ENCODE results near the gene CAMK2B. TPM values are rescaled to one million over a fixed set of nuclear protein-coding genes. Genes with fewer than 3 reads are reported as not detected.

CAMK2B gene
- total RNA-seq, 1 donor from 2014 or later, result 4.7 TPM

DNA sequence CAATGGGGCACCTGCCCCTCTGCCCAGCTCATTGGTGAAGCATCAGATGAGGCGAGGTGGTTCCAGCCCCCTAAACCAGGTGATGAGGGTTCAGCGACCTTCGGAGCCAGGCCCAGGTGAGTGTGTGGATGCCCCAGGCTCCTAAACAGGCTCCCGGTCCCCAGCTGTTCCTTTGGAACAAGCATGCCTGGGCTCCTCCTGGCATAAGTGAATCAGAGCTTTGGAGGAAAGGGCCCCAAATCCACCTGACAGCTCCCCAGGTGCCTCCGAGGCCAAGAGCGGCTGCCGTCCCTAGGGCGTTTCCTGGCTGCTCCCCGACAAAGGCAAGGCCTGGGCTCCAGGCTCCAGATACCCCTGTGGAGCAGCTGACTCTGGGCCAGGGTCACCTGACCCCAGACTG, 63.4 kb downstream of the CAMK2B start:
- Histone ChIP-seq H3K36me3 (ENCODE audit: control insufficient read depth in 3 of 3, insufficient read depth in 3 of 3, low read length in 3 of 3) (no peaks in the 10 kb centered on the region), H3K4me1 (ENCODE audit: control insufficient read depth in 3 of 3, insufficient read depth in 3 of 3, low read length in 3 of 3) (peaks cover 64 to 94% (median 86%) of the 10 kb centered on the region in 3 donors), H3K4me3 (ENCODE audit: low read length in 3 of 3) (no peak overlapping the region), H3K27ac (ENCODE audit: low read depth, low read length) (no peak overlapping the region), H3K27me3 (ENCODE audit: control insufficient read depth in 3 of 3, insufficient read depth in 3 of 3, low read length in 3 of 3) (peaks cover 0 to 6% (median 5%) of the 10 kb centered on the region in 3 donors), H3K9ac (ENCODE audit: low read depth in 1 of 3, low read length in 3 of 3) (peak overlapping the region in 2 of 3 donors; percentile 45 to 57), H3K9me3 (ENCODE audit: control insufficient read depth in 3 of 3, low read length in 3 of 3) (no peaks in the 10 kb centered on the region)

DNA sequence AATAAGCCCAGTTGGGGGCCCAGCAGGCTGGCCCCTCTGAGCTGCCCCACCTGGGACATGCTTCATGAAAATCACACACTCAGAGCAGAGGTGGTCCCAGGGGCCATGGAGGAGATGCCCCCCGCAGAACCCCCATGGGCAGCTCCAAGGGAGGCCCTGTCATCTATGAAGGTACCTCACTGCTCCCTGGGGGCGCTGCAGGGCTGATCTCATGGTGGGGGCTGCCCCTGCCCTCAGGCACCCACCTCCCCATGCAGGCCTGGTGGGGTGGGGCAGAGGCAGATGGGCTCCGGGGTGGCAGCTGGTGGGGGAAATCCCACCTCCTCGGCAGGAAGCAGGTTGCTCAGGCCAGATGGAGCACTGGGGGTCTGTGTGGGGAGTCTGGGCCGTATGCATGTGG, 64.2 kb downstream of the CAMK2B start:
- Histone ChIP-seq H3K36me3 (ENCODE audit: control insufficient read depth in 3 of 3, insufficient read depth in 3 of 3, low read length in 3 of 3) (no peaks in the 10 kb centered on the region), H3K4me3 (ENCODE audit: low read length in 3 of 3) (no peak overlapping the region), H3K9me3 (ENCODE audit: control insufficient read depth in 3 of 3, low read length in 3 of 3) (no peaks in the 10 kb centered on the region), H3K27me3 (ENCODE audit: control insufficient read depth in 3 of 3, insufficient read depth in 3 of 3, low read length in 3 of 3) (peaks cover 0 to 6% (median 5%) of the 10 kb centered on the region in 3 donors), H3K27ac (ENCODE audit: low read depth, low read length) (peak overlapping the region; percentile 98), H3K9ac (ENCODE audit: low read depth in 1 of 3, low read length in 3 of 3) (peak overlapping the region in 2 of 3 donors; percentile 20 to 45), H3K4me1 (ENCODE audit: control insufficient read depth in 3 of 3, insufficient read depth in 3 of 3, low read length in 3 of 3) (peaks cover 71 to 94% (median 90%) of the 10 kb centered on the region in 3 donors)

- peak overlapping the region; percentile 98 for H3K27ac ChIP-seq (ENCODE audit: low read depth, low read length)
- peaks cover 0 to 6% (median 2%) of the 10 kb centered on the region in 3 donors for H3K27me3 ChIP-seq (ENCODE audit: control insufficient read depth in 3 of 3, insufficient read depth in 3 of 3, low read length in 3 of 3)
- H3K36me3 ChIP-seq (ENCODE audit: control insufficient read depth in 3 of 3, insufficient read depth in 3 of 3, low read length in 3 of 3), result peaks cover 0 to 2% (median 0%) of the 10 kb centered on the region in 3 donors
- H3K4me1 ChIP-seq (ENCODE audit: control insufficient read depth in 3 of 3, insufficient read depth in 3 of 3, low read length in 3 of 3), result peaks cover 67 to 95% (median 91%) of the 10 kb centered on the region in 3 donors
- H3K4me3 ChIP-seq (ENCODE audit: low read length in 3 of 3), result peak overlapping the region in 1 of 3 donors; percentile 35
- peak overlapping the region; percentile 43 to 83 (median 71) for H3K9ac ChIP-seq (ENCODE audit: low read depth in 1 of 3, low read length in 3 of 3)
- no peaks in the 10 kb centered on the region for H3K9me3 ChIP-seq (ENCODE audit: control insufficient read depth in 3 of 3, low read length in 3 of 3)
These were observed 65.6 kb downstream of the CAMK2B start for GRCh38 chr7:44259547-44260457.

DNA sequence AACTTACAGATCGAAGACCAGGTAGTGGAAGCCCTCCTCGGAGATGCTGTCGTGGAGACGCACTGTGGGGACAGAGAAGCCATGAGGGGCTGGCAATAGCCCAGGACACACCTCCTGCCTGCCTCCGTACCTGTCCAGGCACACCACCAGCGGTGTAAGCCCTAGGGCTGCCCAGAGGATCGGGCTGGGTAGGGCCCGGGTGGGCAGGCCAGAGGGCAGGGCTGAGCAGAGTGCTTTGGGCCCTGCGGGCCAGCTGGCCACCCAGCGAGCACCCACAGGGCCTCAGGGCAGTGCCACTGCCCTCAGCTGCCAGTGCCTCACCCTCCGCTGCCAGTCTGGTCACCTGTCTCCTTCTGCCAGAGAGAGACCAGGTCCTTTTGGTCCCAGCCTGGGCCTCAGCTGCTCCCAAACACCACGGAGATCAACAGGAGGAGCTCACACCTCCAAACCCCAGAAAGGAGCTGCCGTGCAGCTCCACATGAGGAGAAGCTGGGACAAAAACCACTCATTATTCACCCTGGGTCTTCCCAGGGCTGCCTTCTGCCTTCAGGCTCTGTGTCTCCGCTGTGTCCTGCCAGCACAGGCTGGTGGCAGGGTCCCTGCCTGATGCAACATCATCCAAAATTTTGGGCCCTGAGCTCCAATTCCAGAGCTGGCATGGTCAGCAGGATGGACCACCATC, 66.4 kb downstream of the CAMK2B start:
- H3K36me3 ChIP-seq (ENCODE audit: control insufficient read depth in 3 of 3, insufficient read depth in 3 of 3, low read length in 3 of 3), result peaks cover 0 to 7% (median 0%) of the 10 kb centered on the region in 3 donors
- H3K4me1 ChIP-seq (ENCODE audit: control insufficient read depth in 3 of 3, insufficient read depth in 3 of 3, low read length in 3 of 3), result peaks cover 59 to 87% (median 84%) of the 10 kb centered on the region in 3 donors
- H3K9ac ChIP-seq (ENCODE audit: low read depth in 1 of 3, low read length in 3 of 3), result peak overlapping the region; percentile 71 to 83 (median 74)
- H3K27ac ChIP-seq (ENCODE audit: low read depth, low read length), result peak overlapping the region; percentile 98
- peak overlapping the region in 2 of 3 donors; percentile 52 to 66 for H3K4me3 ChIP-seq (ENCODE audit: low read length in 3 of 3)
- peaks cover 0 to 2% (median 0%) of the 10 kb centered on the region in 3 donors for H3K27me3 ChIP-seq (ENCODE audit: control insufficient read depth in 3 of 3, insufficient read depth in 3 of 3, low read length in 3 of 3)
- H3K9me3 ChIP-seq (ENCODE audit: control insufficient read depth in 3 of 3, low read length in 3 of 3), result no peaks in the 10 kb centered on the region

DNA sequence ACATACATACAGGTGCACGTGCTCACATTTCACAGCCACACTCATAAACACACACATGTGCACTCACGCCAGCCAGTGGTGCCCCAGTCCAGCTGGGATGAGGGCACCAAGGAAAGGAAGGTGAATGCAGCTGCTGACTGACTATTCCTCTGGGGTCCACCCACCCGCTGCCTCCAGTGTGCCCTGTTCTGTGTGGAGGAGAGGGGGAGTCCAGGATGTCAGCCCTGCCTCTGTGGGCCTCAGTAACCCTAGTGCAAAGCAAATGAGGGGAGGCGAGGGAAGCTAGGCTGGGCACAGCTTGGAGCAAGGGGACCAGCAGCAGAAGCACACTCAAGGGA, 67.0 kb downstream of the CAMK2B start:
- H3K4me3 ChIP-seq (ENCODE audit: low read length in 3 of 3), result peak overlapping the region in 2 of 3 donors; percentile 52 to 66
- peaks cover 0 to 8% (median 0%) of the 10 kb centered on the region in 3 donors for H3K36me3 ChIP-seq (ENCODE audit: control insufficient read depth in 3 of 3, insufficient read depth in 3 of 3, low read length in 3 of 3)
- H3K9ac ChIP-seq (ENCODE audit: low read depth in 1 of 3, low read length in 3 of 3), result peak overlapping the region; percentile 71 to 83 (median 74)
- H3K4me1 ChIP-seq (ENCODE audit: control insufficient read depth in 3 of 3, insufficient read depth in 3 of 3, low read length in 3 of 3), result peaks cover 57 to 81% (median 79%) of the 10 kb centered on the region in 3 donors
- no peaks in the 10 kb centered on the region for H3K27me3 ChIP-seq (ENCODE audit: control insufficient read depth in 3 of 3, insufficient read depth in 3 of 3, low read length in 3 of 3)
- H3K9me3 ChIP-seq (ENCODE audit: control insufficient read depth in 3 of 3, low read length in 3 of 3), result no peaks in the 10 kb centered on the region
- H3K27ac ChIP-seq (ENCODE audit: low read depth, low read length), result peak overlapping the region; percentile 98

DNA sequence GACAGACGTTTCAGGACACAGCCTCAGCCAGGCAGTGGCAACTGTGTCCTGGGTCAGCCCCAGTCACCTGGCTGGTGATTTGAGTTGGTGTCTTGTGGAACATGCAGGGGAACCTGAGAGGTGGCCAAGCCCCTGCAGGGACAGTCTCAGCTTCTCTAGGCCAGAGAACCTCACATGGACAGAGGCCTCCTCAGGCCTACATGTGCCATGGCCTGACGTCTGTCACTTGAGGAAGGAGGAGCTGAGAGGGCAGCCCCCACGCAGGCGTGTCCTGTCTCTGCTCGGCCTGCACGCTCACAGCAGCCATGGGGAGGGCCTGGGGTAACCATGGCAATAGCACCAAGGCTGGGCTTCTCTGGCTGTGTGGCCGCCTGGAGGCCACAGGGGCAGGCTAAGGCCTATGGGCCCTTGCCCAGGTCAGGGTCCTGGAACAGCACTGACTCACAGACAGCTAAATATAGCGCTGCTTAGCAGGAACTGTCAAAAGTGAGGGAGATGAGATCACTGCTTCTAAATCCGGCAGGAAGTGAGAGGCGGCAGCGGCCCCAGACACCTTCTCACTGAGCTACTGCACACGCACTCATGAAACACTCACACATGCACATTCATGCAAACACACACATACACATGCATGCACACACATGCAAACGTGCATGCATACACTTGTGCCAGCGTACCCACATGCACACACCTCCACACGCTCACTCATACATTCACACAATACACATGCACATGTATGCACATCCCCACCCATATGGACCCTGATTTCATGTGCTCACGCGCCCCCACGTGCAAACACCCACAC, 67.6 kb downstream of the CAMK2B start:
- H3K9me3 ChIP-seq (ENCODE audit: control insufficient read depth in 3 of 3, low read length in 3 of 3), result no peaks in the 10 kb centered on the region
- H3K27ac ChIP-seq (ENCODE audit: low read depth, low read length), result peak overlapping the region; percentile 98
- H3K36me3 ChIP-seq (ENCODE audit: control insufficient read depth in 3 of 3, insufficient read depth in 3 of 3, low read length in 3 of 3), result peaks cover 0 to 9% (median 0%) of the 10 kb centered on the region in 3 donors
- peaks cover 57 to 78% (median 75%) of the 10 kb centered on the region in 3 donors for H3K4me1 ChIP-seq (ENCODE audit: control insufficient read depth in 3 of 3, insufficient read depth in 3 of 3, low read length in 3 of 3)
- peak overlapping the region; percentile 71 to 83 (median 74) for H3K9ac ChIP-seq (ENCODE audit: low read depth in 1 of 3, low read length in 3 of 3)
- no peaks in the 10 kb centered on the region for H3K27me3 ChIP-seq (ENCODE audit: control insufficient read depth in 3 of 3, insufficient read depth in 3 of 3, low read length in 3 of 3)
- H3K4me3 ChIP-seq (ENCODE audit: low read length in 3 of 3), result peak overlapping the region; percentile 52 to 66 (median 54)

DNA sequence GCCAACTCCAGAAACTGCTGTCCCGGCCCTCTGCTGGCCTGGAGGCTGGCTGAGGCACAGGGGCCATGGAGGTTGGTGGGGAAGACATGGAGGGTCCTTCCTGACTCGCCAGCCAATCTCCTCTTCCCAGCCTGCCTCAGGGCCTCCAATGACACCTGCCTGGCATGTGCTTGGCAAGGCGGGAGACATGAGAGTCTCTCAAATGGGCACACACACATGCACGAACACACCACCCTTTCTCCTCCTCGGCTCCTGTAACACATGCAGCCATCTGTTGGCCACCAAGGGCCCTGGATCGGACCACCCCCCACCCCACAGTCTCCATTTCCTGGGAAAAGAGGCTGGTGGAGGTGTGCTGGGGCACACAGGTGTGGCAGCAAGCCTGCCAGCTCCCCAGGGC, 68.2 kb downstream of the CAMK2B start:
- Histone ChIP-seq H3K27me3 (ENCODE audit: control insufficient read depth in 3 of 3, insufficient read depth in 3 of 3, low read length in 3 of 3) (no peaks in the 10 kb centered on the region), H3K4me3 (ENCODE audit: low read length in 3 of 3) (peak overlapping the region in 2 of 3 donors; percentile 49 to 52), H3K9ac (ENCODE audit: low read depth in 1 of 3, low read length in 3 of 3) (peak overlapping the region; percentile 71 to 83 (median 74)), H3K36me3 (ENCODE audit: control insufficient read depth in 3 of 3, insufficient read depth in 3 of 3, low read length in 3 of 3) (peaks cover 0 to 10% (median 0%) of the 10 kb centered on the region in 3 donors), H3K4me1 (ENCODE audit: control insufficient read depth in 3 of 3, insufficient read depth in 3 of 3, low read length in 3 of 3) (peaks cover 57 to 72% (median 71%) of the 10 kb centered on the region in 3 donors), H3K9me3 (ENCODE audit: control insufficient read depth in 3 of 3, low read length in 3 of 3) (no peaks in the 10 kb centered on the region), H3K27ac (ENCODE audit: low read depth, low read length) (peak overlapping the region; percentile 98)

- peak overlapping the region; percentile 71 to 83 (median 74) for H3K9ac ChIP-seq (ENCODE audit: low read depth in 1 of 3, low read length in 3 of 3)
- no peaks in the 10 kb centered on the region for H3K9me3 ChIP-seq (ENCODE audit: control insufficient read depth in 3 of 3, low read length in 3 of 3)
- H3K27me3 ChIP-seq (ENCODE audit: control insufficient read depth in 3 of 3, insufficient read depth in 3 of 3, low read length in 3 of 3), result no peaks in the 10 kb centered on the region
- H3K36me3 ChIP-seq (ENCODE audit: control insufficient read depth in 3 of 3, insufficient read depth in 3 of 3, low read length in 3 of 3), result peaks cover 0 to 14% (median 0%) of the 10 kb centered on the region in 3 donors
- H3K4me1 ChIP-seq (ENCODE audit: control insufficient read depth in 3 of 3, insufficient read depth in 3 of 3, low read length in 3 of 3), result peaks cover 57 to 66% (median 66%) of the 10 kb centered on the region in 3 donors
- peak overlapping the region in 2 of 3 donors; percentile 2 to 35 for H3K4me3 ChIP-seq (ENCODE audit: low read length in 3 of 3)
- peak overlapping the region; percentile 98 for H3K27ac ChIP-seq (ENCODE audit: low read depth, low read length)
These were observed 68.9 kb downstream of the CAMK2B start for GRCh38 chr7:44256459-44256858.

GRCh38 chr7:44251881-44252280, 73.5 kb downstream of the CAMK2B start:
- H3K27me3 ChIP-seq (ENCODE audit: control insufficient read depth in 3 of 3, insufficient read depth in 3 of 3, low read length in 3 of 3), result no peaks in the 10 kb centered on the region
- no peak overlapping the region for H3K27ac ChIP-seq (ENCODE audit: low read depth, low read length)
- no peak overlapping the region for H3K4me3 ChIP-seq (ENCODE audit: low read length in 3 of 3)
- peaks cover 0 to 14% (median 3%) of the 10 kb centered on the region in 3 donors for H3K36me3 ChIP-seq (ENCODE audit: control insufficient read depth in 3 of 3, insufficient read depth in 3 of 3, low read length in 3 of 3)
- H3K4me1 ChIP-seq (ENCODE audit: control insufficient read depth in 3 of 3, insufficient read depth in 3 of 3, low read length in 3 of 3), result peaks cover 20 to 25% (median 21%) of the 10 kb centered on the region in 3 donors
- H3K9ac ChIP-seq (ENCODE audit: low read depth in 1 of 3, low read length in 3 of 3), result peak overlapping the region in 1 of 3 donors; percentile 33
- no peaks in the 10 kb centered on the region for H3K9me3 ChIP-seq (ENCODE audit: control insufficient read depth in 3 of 3, low read length in 3 of 3)

All from skeletal muscle tissue (tissue), 4 donors.